Vagina (tissue), 2 donors: ENCODE measurements around the gene MACROD2. TPM values are rescaled to one million over a fixed set of nuclear protein-coding genes. Genes with fewer than 3 reads are reported as not detected.
"Not testable (repeated sequence)": the region's sequence is repeated elsewhere in the genome, so short reads cannot be mapped to it uniquely, and the experiment has no call there.

ENCODE experiments used
- DNase-seq, 2 donors: peaks; one replicate each; pipeline ENCODE4 v3.0.0-alpha.2; 2017; ENCODE audit errors: extremely low spot score in 2 of 2
- H3K27ac ChIP-seq: fragments of 200-600 bp; sonication (generic); one replicate; pipeline ENCODE4 v1.5.1; 2019
- H3K27me3 ChIP-seq: fragments of 200-600 bp; sonication (generic); one replicate; pipeline ENCODE4 v1.5.1; 2019
- H3K36me3 ChIP-seq, 2 donors: fragments of 200-600 bp; sonication (generic); one replicate each; pipeline ENCODE4 v1.5.1; 2017 to 2019
- H3K4me1 ChIP-seq: fragments of 200-600 bp; sonication (generic); one replicate; pipeline ENCODE4 v1.5.1; 2019
- H3K4me3 ChIP-seq, 2 donors: fragments of 200-600 bp; sonication (generic); 1 replicate in 1 of 2; 2 replicates in 1 of 2; pipeline ENCODE4 v1.5.1; 2016 to 2019
- H3K9me3 ChIP-seq: fragments of 200-600 bp; sonication (generic); one replicate; pipeline ENCODE4 v1.5.1; 2019
- POLR2A ChIP-seq, 2 donors: fragments of 450-650 bp; IDR thresholded peaks; one replicate each; pipeline ENCODE4 v1.6.1; 2017; ENCODE audit warnings: antibody characterized with exemption in 2 of 2, mild to moderate bottlenecking in 2 of 2, moderate library complexity in 2 of 2
- POLR2AphosphoS5 ChIP-seq, 2 donors: sonication (generic); formaldehyde crosslinking; IDR thresholded peaks; one replicate each; pipeline ENCODE4 v1.9.0; 2017; ENCODE audit warnings: antibody characterized with exemption in 2 of 2, mild to moderate bottlenecking in 2 of 2, low read depth in 1 of 2; ENCODE audit not compliant: insufficient read depth in 1 of 2
- intact Hi-C: fragments of 100-400 bp; cut with DNase I; formaldehyde crosslinking; loops from one replicate; pipeline ENCODE4 v1.15.1; 2023
- total RNA-seq: library from RNA; depleted of rRNA; stranded (reverse); fragments of >200 nt; gene quantifications from one replicate; pipeline ENCODE4 v1.2.3, GENCODE V29; 2016
- TF ChIP-seq, protein P1 (sequence below), 3 experiments: fragments of 450-650 bp in 2 of 3; fragments of 200-600 bp in 1 of 3; sonication (generic) in 1 of 3; IDR thresholded peaks; one replicate each; pipeline ENCODE4 v1.5.1; 2017 to 2019; ENCODE audit warnings: antibody characterized with exemption in 3 of 3, mild to moderate bottlenecking in 2 of 3, moderate library complexity in 2 of 3

Gene MACROD2
- total RNA-seq, 1 donor from 2014 or later, result 12.5 TPM

DNA sequence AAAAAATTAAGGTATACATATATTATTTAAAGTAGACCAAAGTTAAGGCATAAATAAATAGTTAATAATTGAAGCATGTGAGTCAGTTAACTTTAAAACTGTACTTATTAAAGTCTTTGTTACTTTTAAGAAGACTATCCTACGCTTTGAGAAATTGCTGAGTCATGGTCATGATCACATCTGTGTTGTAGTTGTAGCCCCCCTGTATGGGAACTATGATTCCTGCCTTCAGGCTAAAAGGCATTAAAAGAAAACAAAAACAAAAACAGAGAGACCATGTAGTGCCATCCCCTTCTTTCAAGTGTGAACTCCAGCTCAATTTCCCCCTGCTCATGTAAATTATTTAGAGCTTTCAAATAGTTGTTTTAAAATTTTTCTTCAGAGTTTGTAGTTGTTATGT lies 218.7 kb downstream of the MACROD2 start:
- Histone ChIP-seq H3K27me3 (no peaks in the 10 kb centered on the region), H3K27ac (no peak overlapping the region), H3K4me3 (no peak overlapping the region), H3K36me3 (no peaks in the 10 kb centered on the region), H3K9me3 (no peaks in the 10 kb centered on the region), H3K4me1 (no peaks in the 10 kb centered on the region)
- intact Hi-C loops, result no loop called here
- no peak for DNase-seq
- TF ChIP-seq, protein P1, sequence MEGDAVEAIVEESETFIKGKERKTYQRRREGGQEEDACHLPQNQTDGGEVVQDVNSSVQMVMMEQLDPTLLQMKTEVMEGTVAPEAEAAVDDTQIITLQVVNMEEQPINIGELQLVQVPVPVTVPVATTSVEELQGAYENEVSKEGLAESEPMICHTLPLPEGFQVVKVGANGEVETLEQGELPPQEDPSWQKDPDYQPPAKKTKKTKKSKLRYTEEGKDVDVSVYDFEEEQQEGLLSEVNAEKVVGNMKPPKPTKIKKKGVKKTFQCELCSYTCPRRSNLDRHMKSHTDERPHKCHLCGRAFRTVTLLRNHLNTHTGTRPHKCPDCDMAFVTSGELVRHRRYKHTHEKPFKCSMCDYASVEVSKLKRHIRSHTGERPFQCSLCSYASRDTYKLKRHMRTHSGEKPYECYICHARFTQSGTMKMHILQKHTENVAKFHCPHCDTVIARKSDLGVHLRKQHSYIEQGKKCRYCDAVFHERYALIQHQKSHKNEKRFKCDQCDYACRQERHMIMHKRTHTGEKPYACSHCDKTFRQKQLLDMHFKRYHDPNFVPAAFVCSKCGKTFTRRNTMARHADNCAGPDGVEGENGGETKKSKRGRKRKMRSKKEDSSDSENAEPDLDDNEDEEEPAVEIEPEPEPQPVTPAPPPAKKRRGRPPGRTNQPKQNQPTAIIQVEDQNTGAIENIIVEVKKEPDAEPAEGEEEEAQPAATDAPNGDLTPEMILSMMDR (IDR thresholded peaks at IDR 0.05), result no peak
- TF ChIP-seq POLR2AphosphoS5 (IDR thresholded peaks at IDR 0.05; ENCODE audit: insufficient read depth in 1 of 2, low read depth in 1 of 2), result no peak

DNA sequence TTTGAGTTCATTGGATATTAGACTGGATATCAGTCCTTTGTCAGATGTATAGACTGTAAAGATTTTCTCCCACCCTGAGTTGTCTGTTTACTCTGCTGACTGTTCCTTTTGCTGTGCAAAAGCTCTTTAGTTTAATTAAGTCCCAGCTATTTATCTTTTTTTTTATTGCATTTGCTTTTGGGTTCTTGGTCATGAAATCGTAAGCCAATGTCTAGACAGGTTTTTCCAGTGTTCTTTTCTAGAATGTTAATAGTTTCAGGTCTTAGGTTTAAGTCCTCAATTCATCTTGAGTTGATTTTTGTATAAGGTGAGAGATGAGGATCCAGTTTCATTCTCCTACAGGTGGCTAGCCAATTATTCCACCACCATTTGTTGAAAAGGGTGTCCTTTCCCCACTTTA lies 220.6 kb downstream of the MACROD2 start:
- H3K27me3 ChIP-seq, intact Hi-C loops, H3K4me1 ChIP-seq, H3K4me3 ChIP-seq, H3K9me3 ChIP-seq, DNase-seq, H3K36me3 ChIP-seq, H3K27ac ChIP-seq: not testable (repeated sequence)

DNA sequence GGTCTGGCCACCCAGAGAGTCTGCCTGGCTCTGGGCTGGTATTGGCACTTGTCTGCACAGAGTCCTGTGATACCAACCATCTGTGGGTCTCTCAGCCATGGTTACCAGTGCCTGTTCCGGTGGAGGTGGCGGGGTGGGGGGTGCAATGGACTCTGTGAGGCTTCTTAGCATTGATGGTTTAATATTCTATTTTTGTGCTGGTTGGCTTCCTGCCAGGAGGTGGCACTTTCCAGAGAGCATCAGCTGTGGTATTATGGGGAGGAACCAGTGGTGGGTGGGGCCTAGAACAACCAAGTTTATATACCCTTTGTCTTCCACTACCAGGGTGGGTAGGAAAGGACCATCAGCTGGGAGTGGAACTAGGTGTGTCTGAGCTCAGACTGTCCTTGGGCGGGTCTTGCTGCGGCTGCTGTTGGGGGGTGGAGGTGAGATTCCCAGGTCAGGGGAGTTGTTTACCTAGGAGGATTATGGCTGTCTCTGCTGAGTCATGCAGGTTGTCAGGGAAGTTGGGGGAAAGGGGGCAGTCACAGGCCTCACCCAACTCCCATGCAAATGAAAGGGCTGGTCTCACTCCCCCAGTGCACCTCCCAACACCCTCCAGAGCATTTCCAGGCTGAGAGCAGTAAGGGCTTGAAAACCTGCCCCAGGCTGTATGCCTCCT lies 224.6 kb downstream of the MACROD2 start:
- Histone ChIP-seq H3K27ac (no peak overlapping the region), H3K4me3 (no peak overlapping the region), H3K4me1 (no peaks in the 10 kb centered on the region), H3K9me3 (no peaks in the 10 kb centered on the region), H3K36me3 (no peaks in the 10 kb centered on the region), H3K27me3 (no peaks in the 10 kb centered on the region)
- no peak for DNase-seq
- intact Hi-C loops, result no loop called here
- TF ChIP-seq POLR2A (IDR thresholded peaks at IDR 0.05) (no peak), POLR2AphosphoS5 (IDR thresholded peaks at IDR 0.05; ENCODE audit: insufficient read depth in 1 of 2, low read depth in 1 of 2) (no peak)
- TF ChIP-seq, protein P1 (IDR thresholded peaks at IDR 0.05), result no peak

DNA sequence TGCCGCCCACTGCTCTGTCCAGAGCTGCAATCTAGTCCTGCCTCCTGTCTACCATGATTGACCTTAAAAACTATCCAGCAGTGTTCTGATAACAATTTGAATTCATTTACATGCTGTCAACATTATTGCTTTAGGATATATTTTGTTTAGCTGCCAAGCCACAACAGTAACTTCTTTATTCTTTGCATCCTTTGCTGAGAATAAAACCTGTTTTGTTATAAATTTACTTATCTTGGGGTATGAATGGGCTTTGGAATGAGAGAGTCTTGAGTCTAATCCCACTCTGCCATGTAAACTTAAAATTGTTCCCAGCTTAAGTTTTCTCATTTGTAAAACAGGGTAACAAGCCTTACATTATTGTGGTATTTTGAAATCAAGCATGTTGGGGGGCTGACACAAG lies 225.7 kb downstream of the MACROD2 start:
- no peak for DNase-seq
- H3K27ac ChIP-seq, result no peak overlapping the region
- intact Hi-C loops, result no loop called here
- no peaks in the 10 kb centered on the region for H3K36me3 ChIP-seq
- H3K4me3 ChIP-seq, result no peak overlapping the region
- no peaks in the 10 kb centered on the region for H3K27me3 ChIP-seq
- peaks cover 3% of the 10 kb centered on the region for H3K4me1 ChIP-seq
- TF ChIP-seq POLR2A (IDR thresholded peaks at IDR 0.05) (no peak), POLR2AphosphoS5 (IDR thresholded peaks at IDR 0.05; ENCODE audit: insufficient read depth in 1 of 2, low read depth in 1 of 2) (no peak)
- TF ChIP-seq, protein P1 (IDR thresholded peaks at IDR 0.05), result no peak
- H3K9me3 ChIP-seq, result no peaks in the 10 kb centered on the region

DNA sequence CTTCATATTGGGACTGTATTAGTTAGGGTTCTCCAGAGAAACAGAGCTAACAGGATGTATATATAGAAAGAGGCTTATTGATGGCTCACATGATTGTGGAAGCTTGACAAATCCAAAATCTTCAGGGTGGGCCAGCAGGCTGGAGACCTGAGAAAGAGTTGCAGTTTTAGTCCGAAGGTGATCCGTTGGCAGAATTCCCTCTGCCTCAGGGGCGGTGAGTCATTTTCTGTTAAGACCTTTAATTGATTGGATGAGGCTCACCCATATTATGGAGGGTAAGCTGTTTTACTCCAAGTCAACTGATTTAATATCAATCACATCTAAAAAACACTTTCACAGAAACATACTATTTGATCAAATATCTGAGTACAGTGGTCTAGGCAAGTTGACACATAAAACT lies 228.5 kb downstream of the MACROD2 start:
- Histone ChIP-seq H3K9me3 (no peaks in the 10 kb centered on the region), H3K36me3 (no peaks in the 10 kb centered on the region), H3K4me1 (peaks cover 8% of the 10 kb centered on the region), H3K4me3 (no peak overlapping the region), H3K27ac (no peak overlapping the region), H3K27me3 (no peaks in the 10 kb centered on the region)
- DNase-seq, result no peak
- intact Hi-C loops, result no loop called here
- no peak for TF ChIP-seq POLR2A (IDR thresholded peaks at IDR 0.05)
- TF ChIP-seq POLR2AphosphoS5 (IDR thresholded peaks at IDR 0.05; ENCODE audit: insufficient read depth in 1 of 2, low read depth in 1 of 2), result no peak
- TF ChIP-seq, protein P1 (IDR thresholded peaks at IDR 0.05), result no peak

DNA sequence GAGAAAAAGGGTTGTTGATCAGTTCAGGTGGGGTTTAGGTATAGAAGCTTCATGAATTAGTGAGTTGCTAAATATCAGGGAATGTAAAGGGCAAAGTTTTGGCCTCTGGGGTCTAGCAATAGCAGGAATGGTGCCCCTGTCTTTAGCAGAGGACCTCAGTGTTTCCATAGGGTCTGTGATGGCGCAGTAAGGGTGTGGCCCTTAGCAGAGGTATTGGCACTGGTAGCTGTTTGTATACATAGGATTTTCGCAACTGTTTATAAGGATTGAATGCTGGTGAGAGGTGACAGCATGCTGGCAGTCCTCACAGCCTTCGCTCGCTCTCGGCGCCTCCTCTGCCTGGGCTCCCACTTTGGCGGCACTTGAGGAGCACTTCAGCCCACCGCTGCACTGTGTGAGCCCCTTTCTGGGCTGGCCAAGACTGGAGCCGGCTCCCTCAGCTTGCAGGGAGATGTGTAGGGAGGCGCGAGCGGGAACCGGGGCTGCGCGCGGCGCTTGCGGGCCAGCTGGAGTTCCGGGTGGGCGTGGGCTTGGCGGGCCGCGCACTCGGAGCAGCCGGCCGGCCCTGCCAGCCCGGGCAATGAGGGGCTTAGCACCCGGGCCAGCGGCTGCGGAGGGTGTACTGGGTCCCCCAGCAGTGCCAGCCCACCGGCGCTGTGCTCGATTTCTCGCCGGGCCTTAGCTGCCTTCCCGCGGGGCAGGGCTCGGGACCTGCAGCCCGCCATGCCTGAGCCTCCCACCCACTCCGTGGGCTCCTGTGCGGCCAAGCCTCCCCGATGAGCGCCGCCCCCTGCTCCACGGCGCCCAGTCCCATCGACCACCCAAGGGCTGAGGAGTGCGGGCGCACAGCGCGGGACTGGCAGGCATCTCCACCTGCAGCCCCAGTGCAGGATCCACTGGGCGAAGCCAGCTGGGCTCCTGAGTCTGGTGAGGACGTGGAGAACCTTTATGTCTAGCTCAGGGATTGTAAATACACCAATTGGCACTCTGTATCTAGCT lies 231.0 kb downstream of the MACROD2 start:
- H3K4me1 ChIP-seq, H3K36me3 ChIP-seq, intact Hi-C loops, H3K27ac ChIP-seq, H3K9me3 ChIP-seq, DNase-seq, H3K27me3 ChIP-seq: not testable (repeated sequence)
- peak overlapping the region; percentile 25 to 41 for H3K4me3 ChIP-seq
